Measurements from ENCODE around the gene SECISBP2.

DNA sequence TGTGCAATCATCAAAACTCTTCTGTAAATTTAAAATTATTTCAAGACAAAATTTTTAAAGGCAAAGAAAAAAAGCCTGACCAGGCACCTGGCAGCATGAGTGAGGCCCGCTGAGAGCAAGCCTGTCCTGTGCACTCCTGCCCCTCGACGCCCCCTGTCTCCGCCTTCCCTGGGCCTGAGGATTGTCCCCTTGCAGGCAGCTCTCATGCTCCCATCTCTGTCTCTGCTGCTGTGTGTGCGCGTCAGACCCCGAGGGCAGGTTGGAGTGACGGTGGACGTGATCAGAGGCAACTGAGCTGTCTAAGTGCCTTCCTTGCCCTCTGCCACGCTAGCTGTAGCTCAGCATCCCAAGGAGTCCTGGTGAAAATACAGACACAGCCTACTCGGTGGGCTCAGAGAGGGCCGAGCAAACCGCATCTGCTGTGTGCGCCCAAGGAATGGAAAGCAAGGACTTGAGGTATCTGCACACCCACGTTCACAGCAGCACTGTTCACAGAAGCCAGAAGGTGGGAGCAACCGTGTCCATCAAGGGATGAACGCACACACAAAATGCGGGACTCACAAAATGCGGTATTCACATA, 65.5 kb downstream of the SECISBP2 start:
- TF ChIP-seq, protein P1, sequence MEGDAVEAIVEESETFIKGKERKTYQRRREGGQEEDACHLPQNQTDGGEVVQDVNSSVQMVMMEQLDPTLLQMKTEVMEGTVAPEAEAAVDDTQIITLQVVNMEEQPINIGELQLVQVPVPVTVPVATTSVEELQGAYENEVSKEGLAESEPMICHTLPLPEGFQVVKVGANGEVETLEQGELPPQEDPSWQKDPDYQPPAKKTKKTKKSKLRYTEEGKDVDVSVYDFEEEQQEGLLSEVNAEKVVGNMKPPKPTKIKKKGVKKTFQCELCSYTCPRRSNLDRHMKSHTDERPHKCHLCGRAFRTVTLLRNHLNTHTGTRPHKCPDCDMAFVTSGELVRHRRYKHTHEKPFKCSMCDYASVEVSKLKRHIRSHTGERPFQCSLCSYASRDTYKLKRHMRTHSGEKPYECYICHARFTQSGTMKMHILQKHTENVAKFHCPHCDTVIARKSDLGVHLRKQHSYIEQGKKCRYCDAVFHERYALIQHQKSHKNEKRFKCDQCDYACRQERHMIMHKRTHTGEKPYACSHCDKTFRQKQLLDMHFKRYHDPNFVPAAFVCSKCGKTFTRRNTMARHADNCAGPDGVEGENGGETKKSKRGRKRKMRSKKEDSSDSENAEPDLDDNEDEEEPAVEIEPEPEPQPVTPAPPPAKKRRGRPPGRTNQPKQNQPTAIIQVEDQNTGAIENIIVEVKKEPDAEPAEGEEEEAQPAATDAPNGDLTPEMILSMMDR (conservative IDR thresholded peaks at IDR 0.05 in 1 of 2, IDR thresholded peaks at IDR 0.05 in 1 of 2; ENCODE audit: low read depth in 1 of 2, low read length in 2 of 2), result no peak
- TF ChIP-seq EZH2 (IDR thresholded peaks at IDR 0.05; ENCODE audit: low read length, missing control alignments), result no peak

Data from fibroblast of lung (primary cell).